ENCODE data around the gene NCAPD3.

GRCh38 chr11:134118006-134118405, 105.8 kb downstream of the NCAPD3 start:
- TF ChIP-seq POLR2AphosphoS5 (IDR thresholded peaks at IDR 0.05; ENCODE audit: low read depth, low read length): no peak
- TF ChIP-seq SPI1 (IDR thresholded peaks at IDR 0.05; ENCODE audit: low read depth, low read length): no peak
- no peak for TF ChIP-seq POLR2A (IDR thresholded peaks at IDR 0.05; ENCODE audit: low read depth, low read length)
- TF ChIP-seq TAF1 (IDR thresholded peaks at IDR 0.05; ENCODE audit: low read depth, low read length): no peak
- TF ChIP-seq POU2F2 (IDR thresholded peaks at IDR 0.05; ENCODE audit: low read depth, low read length): no peak
